Loucy (cell line): ENCODE data around the gene TLL1.

Experiments
- H2AFZ ChIP-seq: fragments of 200-600 bp; sonication (generic); 2 replicates; pipeline ENCODE4 v1.6.0; 2016; ENCODE audit warnings: antibody characterized with exemption, mild to moderate bottlenecking, low read length, moderate library complexity
- H3F3A ChIP-seq: fragments of 200-600 bp; 2 replicates; pipeline ENCODE4 v1.6.0; 2016; ENCODE audit warnings: antibody characterized with exemption, low read depth, mild to moderate bottlenecking
- H3K27me3 ChIP-seq: fragments of 200-600 bp; sonication (generic); 2 replicates; pipeline ENCODE4 v1.6.1; 2014; ENCODE audit warnings: low read length, mild to moderate bottlenecking; ENCODE audit not compliant: insufficient read depth, poor library complexity, severe bottlenecking
- H3K36me3 ChIP-seq: fragments of 200-600 bp; sonication (generic); 2 replicates; pipeline ENCODE4 v1.6.1; 2016; ENCODE audit warnings: low read length; ENCODE audit not compliant: insufficient read depth
- H3K4me1 ChIP-seq: fragments of 200-600 bp; sonication (generic); 2 replicates; pipeline ENCODE4 v1.5.1; 2014; ENCODE audit warnings: low read length, mild to moderate bottlenecking; ENCODE audit not compliant: insufficient read depth, poor library complexity, severe bottlenecking
- H3K4me2 ChIP-seq: fragments of 200-600 bp; sonication (generic); 2 replicates; pipeline ENCODE4 v1.6.0; 2014; ENCODE audit warnings: antibody characterized with exemption, low read length, low read depth, mild to moderate bottlenecking; ENCODE audit not compliant: poor library complexity, severe bottlenecking
- H3K4me3 ChIP-seq: fragments of 200-600 bp; sonication (generic); 2 replicates; pipeline ENCODE4 v1.5.1; 2014; ENCODE audit warnings: low read length, mild to moderate bottlenecking, mixed read lengths; ENCODE audit not compliant: poor library complexity, severe bottlenecking
- H3K79me2 ChIP-seq: fragments of 200-600 bp; sonication (generic); 2 replicates; pipeline ENCODE4 v1.6.1; 2014; ENCODE audit warnings: low read length; ENCODE audit not compliant: insufficient read depth
- H3K9ac ChIP-seq: fragments of 200-600 bp; sonication (generic); 2 replicates; pipeline ENCODE4 v1.6.0; 2014; ENCODE audit warnings: mild to moderate bottlenecking, low read depth, low read length, moderate library complexity; ENCODE audit not compliant: poor library complexity, severe bottlenecking
- H3K9me2 ChIP-seq: fragments of 200-600 bp; sonication (generic); replicated peaks from 2 replicates; pipeline ENCODE4 v1.6.1; 2016; ENCODE audit warnings: low read depth, low read length, mixed read lengths
- H3K9me3 ChIP-seq: fragments of 200-600 bp; sonication (generic); 2 replicates; pipeline ENCODE4 v1.6.1; 2014; ENCODE audit warnings: mild to moderate bottlenecking, antibody characterized with exemption, low read length, low read depth; ENCODE audit not compliant: insufficient read depth
- H4K20me1 ChIP-seq: fragments of 200-600 bp; sonication (generic); 2 replicates; pipeline ENCODE4 v1.6.0; 2014; ENCODE audit warnings: antibody characterized with exemption, low read length, mild to moderate bottlenecking; ENCODE audit not compliant: insufficient read depth, poor library complexity, severe bottlenecking
- CTCF ChIP-seq: fragments of 200-600 bp; sonication (generic); conservative IDR thresholded peaks from 2 replicates; pipeline ENCODE4 v1.5.1; 2014; ENCODE audit warnings: mild to moderate bottlenecking, antibody characterized with exemption, low read length
- EZH2phosphoT487 ChIP-seq: fragments of 200-600 bp; IDR thresholded peaks from 2 replicates; pipeline ENCODE4 v1.6.1; 2018; ENCODE audit warnings: antibody characterized with exemption, mild to moderate bottlenecking, moderate library complexity, borderline replicate concordance

TLL1 gene

GRCh38 chr4:165873298-165874071 is 448 bp downstream of the TLL1 start:
- TF ChIP-seq EZH2phosphoT487 (no peak), CTCF (no peak)
- H3K4me2 ChIP-seq = no peak overlapping the region
- H3K4me3 ChIP-seq = no peak overlapping the region
- H3K9ac ChIP-seq = no peak overlapping the region
- no peaks in the 10 kb centered on the region for H3K36me3 ChIP-seq
- H3K9me2 ChIP-seq = no peaks in the 10 kb centered on the region
- no peaks in the 10 kb centered on the region for H3K9me3 ChIP-seq
- H3K79me2 ChIP-seq = no peaks in the 10 kb centered on the region
- no peaks in the 10 kb centered on the region for H3K4me1 ChIP-seq
- no peaks in the 10 kb centered on the region for H3F3A ChIP-seq
- H4K20me1 ChIP-seq = no peaks in the 10 kb centered on the region
- no peak overlapping the region for H2AFZ ChIP-seq
- H3K27me3 ChIP-seq = no peaks in the 10 kb centered on the region

- Histone ChIP-seq H3K4me3 (no peak overlapping the region), H3K4me1 (no peaks in the 10 kb centered on the region), H3K27me3 (no peaks in the 10 kb centered on the region), H3K36me3 (no peaks in the 10 kb centered on the region), H3F3A (no peaks in the 10 kb centered on the region), H3K4me2 (no peak overlapping the region), H3K9me2 (no peaks in the 10 kb centered on the region), H3K79me2 (no peaks in the 10 kb centered on the region), H4K20me1 (no peaks in the 10 kb centered on the region), H3K9me3 (no peaks in the 10 kb centered on the region), H2AFZ (no peak overlapping the region), H3K9ac (no peak overlapping the region)
- TF ChIP-seq CTCF = no peak
- no peak for TF ChIP-seq EZH2phosphoT487
These were observed 1.2 kb downstream of the TLL1 start for GRCh38 chr4:165874072-165874790.

GRCh38 chr4:165874791-165875371 is 1.8 kb downstream of the TLL1 start:
- no peaks in the 10 kb centered on the region for H3K4me1 ChIP-seq
- H3K9ac ChIP-seq = no peak overlapping the region
- H3K79me2 ChIP-seq = no peaks in the 10 kb centered on the region
- H3K36me3 ChIP-seq = no peaks in the 10 kb centered on the region
- H2AFZ ChIP-seq = no peak overlapping the region
- no peaks in the 10 kb centered on the region for H3K27me3 ChIP-seq
- H3K4me3 ChIP-seq = no peak overlapping the region
- no peak for TF ChIP-seq EZH2phosphoT487
- no peak for TF ChIP-seq CTCF
- no peaks in the 10 kb centered on the region for H3K9me2 ChIP-seq
- H4K20me1 ChIP-seq = no peaks in the 10 kb centered on the region
- no peaks in the 10 kb centered on the region for H3F3A ChIP-seq
- H3K4me2 ChIP-seq = no peak overlapping the region
- H3K9me3 ChIP-seq = no peaks in the 10 kb centered on the region
